Uterus (tissue), 4 donors: ENCODE data around the gene IL6ST. TPM values are rescaled to one million over a fixed set of nuclear protein-coding genes. Genes with fewer than 3 reads are reported as not detected.
A peak's percentile ranks its signal among the peaks of the same experiment; 100 is the strongest.

Experiments
- DNase-seq, 2 donors: peaks; one replicate each; pipeline ENCODE4 v3.0.0-alpha.2; 2019 to 2020
- H3K27ac ChIP-seq, 2 donors: fragments of 200-600 bp; sonication (generic); 1 replicate in 1 of 2; 2 replicates in 1 of 2; pipeline ENCODE4 v1.5.1; 2016 to 2018
- H3K27me3 ChIP-seq, 2 donors: fragments of 200-600 bp; sonication (generic); one replicate each; pipeline ENCODE4 v1.5.1; 2018 to 2019; ENCODE audit warnings: control low read depth in 1 of 2
- H3K36me3 ChIP-seq, 2 donors: fragments of 200-600 bp; sonication (generic); one replicate each; pipeline ENCODE4 v1.5.1; 2019; ENCODE audit warnings: control low read depth in 1 of 2
- H3K4me1 ChIP-seq, 2 donors: fragments of 200-600 bp; sonication (generic); one replicate each; pipeline ENCODE4 v1.5.1; 2018 to 2019; ENCODE audit warnings: control low read depth in 1 of 2
- H3K4me3 ChIP-seq, 2 donors: fragments of 200-600 bp; sonication (generic); 1 replicate in 1 of 2; 2 replicates in 1 of 2; pipeline ENCODE4 v1.5.1; 2018 to 2019; ENCODE audit warnings: mild to moderate bottlenecking in 1 of 2
- H3K9me3 ChIP-seq, 2 donors: fragments of 200-600 bp; sonication (generic); one replicate each; pipeline ENCODE4 v1.5.1; 2019; ENCODE audit warnings: control low read depth in 1 of 2
- POLR2A ChIP-seq, 2 donors: fragments of 450-650 bp; IDR thresholded peaks; one replicate each; pipeline ENCODE4 v1.6.1; 2016; ENCODE audit warnings: antibody characterized with exemption in 2 of 2, mild to moderate bottlenecking in 1 of 2, moderate library complexity in 1 of 2
- intact Hi-C: fragments of 100-400 bp; cut with DNase I; formaldehyde crosslinking; loops from one replicate; pipeline ENCODE4 v1.15.1; 2023; ENCODE audit warnings: low total_unique reads
- total RNA-seq, 4 donors: library from RNA; depleted of rRNA in 3 of 4; stranded (reverse); fragments of >200 nt in 3 of 4; gene quantifications; one replicate each; pipeline versions ENCODE4 v1.1.0 to v1.2.4, GENCODE V29; 2014 to 2023
- TF ChIP-seq, protein P1 (sequence below), 4 experiments: fragments of 200-600 bp in 2 of 4; fragments of 450-650 bp in 2 of 4; sonication (generic) in 2 of 4; IDR thresholded peaks; one replicate each; pipeline ENCODE4 v1.5.1; 2016 to 2019; ENCODE audit warnings: antibody characterized with exemption in 4 of 4, mild to moderate bottlenecking in 2 of 4, moderate library complexity in 1 of 4
- donor health status: DM: yes; HTN: yes; CAD: no.

The IL6ST gene
- total RNA-seq, 4 donors from 2014 or later: 147 to 414 (median 364) TPM

DNA sequence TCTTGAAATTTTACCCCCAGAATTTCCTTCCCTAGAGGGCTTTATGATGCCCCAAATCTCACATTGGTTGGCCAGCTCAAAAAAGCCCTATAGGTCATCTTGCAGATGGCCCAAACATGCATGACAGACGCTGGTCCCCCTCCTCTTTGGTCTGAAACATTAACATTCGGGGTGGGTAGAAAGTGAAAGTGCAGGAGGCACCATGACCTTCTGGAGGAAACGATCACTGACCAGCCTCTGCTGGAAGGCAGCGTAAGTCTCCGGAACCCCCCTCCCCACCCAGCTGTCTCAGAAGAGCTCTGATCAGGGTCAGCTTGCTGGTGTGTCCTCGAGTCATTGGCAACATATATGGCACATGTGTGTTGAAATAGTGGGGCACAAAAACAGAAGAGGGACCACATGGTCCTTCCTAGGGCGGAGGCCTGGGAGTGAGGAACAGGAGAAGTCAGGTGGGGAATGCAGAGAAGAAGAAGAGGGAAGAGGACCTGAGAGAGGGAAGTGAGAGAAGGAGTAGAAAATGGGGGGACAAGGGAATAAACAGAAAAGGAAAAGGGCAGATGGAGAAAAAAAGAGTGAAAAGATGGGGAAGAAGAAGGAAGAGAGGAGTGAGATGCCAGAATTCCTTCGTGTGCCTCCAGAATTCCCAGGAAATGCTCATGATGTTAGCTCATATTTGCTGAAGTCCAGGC is 97.4 kb downstream of the IL6ST start:
- H3K4me1 ChIP-seq: no peaks in the 10 kb centered on the region
- no peaks in the 10 kb centered on the region for H3K36me3 ChIP-seq
- intact Hi-C loops: no loop called here
- H3K27me3 ChIP-seq: no peaks in the 10 kb centered on the region
- H3K9me3 ChIP-seq: no peaks in the 10 kb centered on the region
- TF ChIP-seq, protein P1, sequence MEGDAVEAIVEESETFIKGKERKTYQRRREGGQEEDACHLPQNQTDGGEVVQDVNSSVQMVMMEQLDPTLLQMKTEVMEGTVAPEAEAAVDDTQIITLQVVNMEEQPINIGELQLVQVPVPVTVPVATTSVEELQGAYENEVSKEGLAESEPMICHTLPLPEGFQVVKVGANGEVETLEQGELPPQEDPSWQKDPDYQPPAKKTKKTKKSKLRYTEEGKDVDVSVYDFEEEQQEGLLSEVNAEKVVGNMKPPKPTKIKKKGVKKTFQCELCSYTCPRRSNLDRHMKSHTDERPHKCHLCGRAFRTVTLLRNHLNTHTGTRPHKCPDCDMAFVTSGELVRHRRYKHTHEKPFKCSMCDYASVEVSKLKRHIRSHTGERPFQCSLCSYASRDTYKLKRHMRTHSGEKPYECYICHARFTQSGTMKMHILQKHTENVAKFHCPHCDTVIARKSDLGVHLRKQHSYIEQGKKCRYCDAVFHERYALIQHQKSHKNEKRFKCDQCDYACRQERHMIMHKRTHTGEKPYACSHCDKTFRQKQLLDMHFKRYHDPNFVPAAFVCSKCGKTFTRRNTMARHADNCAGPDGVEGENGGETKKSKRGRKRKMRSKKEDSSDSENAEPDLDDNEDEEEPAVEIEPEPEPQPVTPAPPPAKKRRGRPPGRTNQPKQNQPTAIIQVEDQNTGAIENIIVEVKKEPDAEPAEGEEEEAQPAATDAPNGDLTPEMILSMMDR (IDR thresholded peaks at IDR 0.05): no peak
- no peak for TF ChIP-seq POLR2A (IDR thresholded peaks at IDR 0.05)
- H3K27ac ChIP-seq: no peak overlapping the region
- peak overlapping the region in 1 of 2 donors; percentile 11 for H3K4me3 ChIP-seq
- no peak for DNase-seq

DNA sequence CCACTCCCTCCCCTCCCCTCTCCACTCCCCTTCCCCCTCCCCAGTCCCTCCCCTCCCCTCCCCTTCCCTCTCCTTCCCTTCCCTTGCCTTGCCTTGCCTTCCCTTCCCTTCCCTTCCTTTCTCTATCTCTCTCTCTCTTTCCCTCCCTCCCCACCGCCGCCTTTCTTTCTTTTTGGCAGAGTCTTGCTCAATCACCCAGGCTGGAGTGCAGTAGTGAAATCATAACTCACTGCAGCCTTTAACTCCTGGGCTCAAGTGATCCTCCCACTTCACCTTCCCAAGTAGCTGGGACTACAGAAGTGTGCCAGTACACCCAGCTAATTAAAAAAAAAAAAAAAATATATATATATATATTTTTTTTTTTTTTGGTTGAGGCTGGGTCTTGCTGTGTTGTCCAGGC is 98.1 kb downstream of the IL6ST start:
- Histone ChIP-seq H3K4me3 (no peak overlapping the region), H3K9me3 (no peaks in the 10 kb centered on the region), H3K36me3 (no peaks in the 10 kb centered on the region), H3K27me3 (no peaks in the 10 kb centered on the region), H3K27ac (no peak overlapping the region), H3K4me1 (no peaks in the 10 kb centered on the region)
- intact Hi-C loops: no loop called here
- DNase-seq: no peak
- TF ChIP-seq POLR2A (IDR thresholded peaks at IDR 0.05): no peak
- TF ChIP-seq, protein P1 (IDR thresholded peaks at IDR 0.05): no peak

DNA sequence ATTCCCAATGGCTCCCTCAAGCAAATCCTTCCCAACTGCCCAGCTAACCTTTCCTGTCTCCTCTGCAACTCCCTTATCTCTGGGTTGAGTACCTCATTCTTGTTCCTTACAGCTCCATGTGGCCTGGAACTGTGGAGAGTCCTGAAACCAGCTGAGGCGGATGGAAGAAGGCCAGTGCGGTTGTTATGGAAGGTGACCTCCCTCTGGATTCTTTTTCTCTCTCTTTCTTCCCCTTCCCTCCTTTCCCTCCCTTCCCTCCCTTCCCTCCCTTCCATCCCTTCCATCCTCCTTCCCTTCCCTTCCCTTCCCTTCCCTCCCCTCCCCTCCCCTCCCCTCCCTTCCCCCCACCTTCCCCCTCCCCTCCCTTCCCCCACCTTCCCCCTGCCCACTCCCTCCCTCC is 98.5 kb downstream of the IL6ST start:
- intact Hi-C loops: no loop called here
- Histone ChIP-seq H3K36me3 (no peaks in the 10 kb centered on the region), H3K9me3 (no peaks in the 10 kb centered on the region), H3K27ac (no peak overlapping the region), H3K27me3 (no peaks in the 10 kb centered on the region), H3K4me3 (no peak overlapping the region), H3K4me1 (no peaks in the 10 kb centered on the region)
- no peak for TF ChIP-seq POLR2A (IDR thresholded peaks at IDR 0.05)
- TF ChIP-seq, protein P1 (IDR thresholded peaks at IDR 0.05): no peak
- no peak for DNase-seq

DNA sequence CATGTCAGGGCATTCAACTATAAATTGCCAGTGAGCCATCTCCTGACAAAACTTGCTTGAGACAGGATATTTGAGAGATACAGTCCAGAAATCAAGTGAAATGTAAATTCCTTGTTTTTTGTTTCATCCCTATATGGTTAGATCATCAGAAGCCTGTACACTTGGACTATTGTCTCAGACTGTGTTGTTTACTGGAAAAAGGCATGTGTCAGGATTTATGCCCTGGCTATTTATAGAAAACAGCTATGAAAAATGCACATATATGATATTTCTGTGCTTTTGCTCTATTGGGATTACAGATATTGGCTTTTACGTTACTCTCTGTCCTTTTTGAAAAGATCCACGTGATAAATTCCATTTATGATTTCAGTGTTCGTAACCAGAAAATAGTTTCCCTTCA is 99.4 kb downstream of the IL6ST start:
- Histone ChIP-seq H3K4me3 (no peak overlapping the region), H3K27me3 (no peaks in the 10 kb centered on the region), H3K36me3 (no peaks in the 10 kb centered on the region), H3K9me3 (no peaks in the 10 kb centered on the region), H3K27ac (no peak overlapping the region), H3K4me1 (no peaks in the 10 kb centered on the region)
- TF ChIP-seq POLR2A (IDR thresholded peaks at IDR 0.05): no peak
- TF ChIP-seq, protein P1 (IDR thresholded peaks at IDR 0.05): no peak
- DNase-seq: no peak
- intact Hi-C loops: no loop called here

DNA sequence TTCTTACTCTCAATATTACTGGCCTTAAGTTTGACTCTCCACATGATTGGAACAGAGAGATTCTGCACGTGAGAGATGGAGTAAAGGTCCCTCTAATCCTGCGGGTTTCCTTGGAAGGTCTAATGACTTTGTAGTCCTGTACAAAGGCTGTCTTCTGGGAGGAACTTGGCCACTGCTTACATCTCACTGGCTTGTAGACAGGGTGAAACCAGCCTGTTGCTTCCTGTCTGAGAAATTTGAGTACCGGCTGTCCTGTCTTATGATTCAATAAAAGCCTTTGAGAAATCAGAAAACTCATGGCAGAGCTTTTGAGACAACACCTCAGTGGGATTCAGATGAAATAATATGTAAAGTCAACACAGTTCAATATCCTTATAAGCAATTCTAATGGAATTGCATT is 100.6 kb downstream of the IL6ST start:
- intact Hi-C loops: no loop called here
- Histone ChIP-seq H3K9me3 (no peaks in the 10 kb centered on the region), H3K27ac (no peak overlapping the region), H3K36me3 (no peaks in the 10 kb centered on the region), H3K27me3 (no peaks in the 10 kb centered on the region), H3K4me3 (no peak overlapping the region), H3K4me1 (no peaks in the 10 kb centered on the region)
- TF ChIP-seq, protein P1 (IDR thresholded peaks at IDR 0.05): no peak
- TF ChIP-seq POLR2A (IDR thresholded peaks at IDR 0.05): no peak
- DNase-seq: no peak
